PFSK-1 (cell line): ENCODE results near the gene IL1A.

Experiments used
- FOXP2 ChIP-seq: optimal IDR thresholded peaks from 2 replicates; pipeline ENCODE3; 2011; ENCODE audit warnings: borderline replicate concordance, control low read depth, inconsistent platforms; ENCODE audit not compliant: insufficient read depth; ENCODE audit errors: extremely low read length, extremely low read depth
- POLR2AphosphoS5 ChIP-seq: IDR thresholded peaks from 2 replicates; pipeline ENCODE4 v1.6.1; 2012; ENCODE audit warnings: low read depth, mild to moderate bottlenecking, control low read depth, low read length, moderate library complexity
- SIN3A ChIP-seq: IDR thresholded peaks from 2 replicates; pipeline ENCODE4 v1.6.1; 2012; ENCODE audit warnings: mild to moderate bottlenecking, low read length, moderate library complexity, borderline replicate concordance; ENCODE audit not compliant: insufficient read depth
- TAF1 ChIP-seq: IDR thresholded peaks from 2 replicates; pipeline ENCODE4 v1.6.1; 2012; ENCODE audit warnings: low read length, control low read depth, borderline replicate concordance; ENCODE audit not compliant: insufficient read depth
- TF ChIP-seq, protein P1 (sequence below), 2 experiments: IDR thresholded peaks; 2 replicates each; pipeline versions ENCODE4 v1.6.1 to v1.8.0; 2011 to 2012; ENCODE audit warnings: low read depth in 2 of 2, low read length in 2 of 2, control low read depth in 1 of 2, inconsistent platforms in 1 of 2, mild to moderate bottlenecking in 1 of 2, moderate library complexity in 1 of 2; ENCODE audit not compliant: insufficient read depth in 1 of 2

Gene IL1A

DNA sequence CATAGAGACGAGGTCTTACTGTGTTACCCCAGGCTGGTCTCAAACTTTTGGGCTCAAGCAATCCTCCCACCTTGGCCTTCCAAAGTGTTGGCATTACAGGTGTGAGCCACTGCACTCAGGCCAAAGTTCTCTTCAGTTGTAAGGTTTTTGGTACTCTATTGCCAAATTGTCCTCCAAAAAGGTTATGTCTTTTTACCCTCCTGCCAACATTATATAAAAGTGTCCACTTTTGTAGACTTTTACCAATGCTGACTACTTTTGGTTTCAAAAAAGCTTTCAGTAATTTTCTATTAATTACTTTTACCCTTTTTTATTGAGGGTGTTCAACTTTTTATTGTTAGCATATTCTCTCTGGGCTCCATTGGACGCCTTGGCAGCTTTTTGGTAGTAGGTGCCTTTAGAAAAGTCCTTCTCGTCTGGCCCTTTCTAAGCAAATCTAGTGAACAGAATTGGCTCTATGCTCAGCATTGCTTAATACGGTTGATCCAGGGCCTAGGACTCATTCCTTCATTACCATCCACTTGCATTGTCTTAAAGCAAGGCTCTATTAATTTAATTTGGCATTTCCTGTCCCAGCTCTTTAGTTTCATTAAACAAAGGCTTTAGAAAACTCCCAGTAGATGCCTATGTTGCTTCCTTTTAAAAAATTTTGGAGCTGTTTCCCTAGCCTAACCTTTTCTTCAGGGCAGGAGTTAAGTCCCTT, 16.7 kb upstream of the IL1A start:
- TF ChIP-seq, protein P1, sequence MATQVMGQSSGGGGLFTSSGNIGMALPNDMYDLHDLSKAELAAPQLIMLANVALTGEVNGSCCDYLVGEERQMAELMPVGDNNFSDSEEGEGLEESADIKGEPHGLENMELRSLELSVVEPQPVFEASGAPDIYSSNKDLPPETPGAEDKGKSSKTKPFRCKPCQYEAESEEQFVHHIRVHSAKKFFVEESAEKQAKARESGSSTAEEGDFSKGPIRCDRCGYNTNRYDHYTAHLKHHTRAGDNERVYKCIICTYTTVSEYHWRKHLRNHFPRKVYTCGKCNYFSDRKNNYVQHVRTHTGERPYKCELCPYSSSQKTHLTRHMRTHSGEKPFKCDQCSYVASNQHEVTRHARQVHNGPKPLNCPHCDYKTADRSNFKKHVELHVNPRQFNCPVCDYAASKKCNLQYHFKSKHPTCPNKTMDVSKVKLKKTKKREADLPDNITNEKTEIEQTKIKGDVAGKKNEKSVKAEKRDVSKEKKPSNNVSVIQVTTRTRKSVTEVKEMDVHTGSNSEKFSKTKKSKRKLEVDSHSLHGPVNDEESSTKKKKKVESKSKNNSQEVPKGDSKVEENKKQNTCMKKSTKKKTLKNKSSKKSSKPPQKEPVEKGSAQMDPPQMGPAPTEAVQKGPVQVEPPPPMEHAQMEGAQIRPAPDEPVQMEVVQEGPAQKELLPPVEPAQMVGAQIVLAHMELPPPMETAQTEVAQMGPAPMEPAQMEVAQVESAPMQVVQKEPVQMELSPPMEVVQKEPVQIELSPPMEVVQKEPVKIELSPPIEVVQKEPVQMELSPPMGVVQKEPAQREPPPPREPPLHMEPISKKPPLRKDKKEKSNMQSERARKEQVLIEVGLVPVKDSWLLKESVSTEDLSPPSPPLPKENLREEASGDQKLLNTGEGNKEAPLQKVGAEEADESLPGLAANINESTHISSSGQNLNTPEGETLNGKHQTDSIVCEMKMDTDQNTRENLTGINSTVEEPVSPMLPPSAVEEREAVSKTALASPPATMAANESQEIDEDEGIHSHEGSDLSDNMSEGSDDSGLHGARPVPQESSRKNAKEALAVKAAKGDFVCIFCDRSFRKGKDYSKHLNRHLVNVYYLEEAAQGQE (IDR thresholded peaks at IDR 0.05; ENCODE audit: insufficient read depth in 1 of 2, low read depth in 2 of 2, low read length in 2 of 2) = no peak
- TF ChIP-seq POLR2AphosphoS5 (no peak), FOXP2 (no peak), SIN3A (no peak), TAF1 (no peak)

DNA sequence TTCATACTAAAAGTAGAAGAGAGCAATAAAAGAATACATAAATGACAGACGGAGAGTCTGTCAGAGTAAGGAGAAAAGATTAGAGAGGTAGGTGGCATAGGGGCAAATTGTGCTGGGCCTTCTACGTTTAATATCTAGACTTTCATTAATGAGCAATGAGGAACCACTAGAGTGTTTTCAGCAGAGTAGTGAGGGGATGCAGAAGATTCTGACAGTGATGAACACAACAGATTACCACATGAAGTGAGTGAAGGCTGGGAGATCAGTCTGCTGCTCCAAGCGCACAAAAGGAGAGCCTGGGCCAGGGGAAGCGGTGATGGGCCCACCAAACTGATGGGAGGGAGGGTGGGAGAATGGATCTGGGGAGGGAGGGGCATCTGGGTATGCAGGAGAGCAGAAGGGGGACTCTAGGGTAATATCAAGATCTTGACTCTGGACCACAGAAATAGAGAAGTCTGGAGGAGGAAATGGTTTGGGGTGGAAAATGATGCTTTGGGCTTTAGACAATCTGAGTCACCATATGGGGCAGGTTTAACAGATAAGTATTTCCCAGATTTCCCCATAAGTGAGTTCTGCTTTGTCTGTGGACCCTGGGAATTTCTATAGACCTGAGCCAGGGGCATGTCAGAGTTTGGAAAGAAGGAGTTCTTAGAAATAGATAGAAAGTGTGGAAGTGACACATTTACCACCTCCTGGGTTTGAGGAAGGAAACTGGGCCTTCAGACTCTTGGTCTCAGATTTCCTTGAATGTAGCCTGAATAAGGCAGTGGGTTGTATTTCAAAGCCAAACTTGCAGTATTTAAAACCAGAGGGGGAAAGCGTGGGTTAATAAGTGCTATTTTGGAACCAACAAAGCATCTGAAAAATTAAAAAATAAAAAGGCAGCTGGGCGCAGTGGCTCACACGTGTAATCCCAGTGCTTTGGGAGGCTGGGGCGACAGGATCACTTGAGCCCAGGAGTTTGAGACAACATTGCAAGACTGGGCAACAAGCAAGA, 15.0 kb upstream of the IL1A start:
- TF ChIP-seq FOXP2 (no peak), TAF1 (no peak), SIN3A (no peak), POLR2AphosphoS5 (no peak)
- TF ChIP-seq, protein P1 (IDR thresholded peaks at IDR 0.05; ENCODE audit: insufficient read depth in 1 of 2, low read depth in 2 of 2, low read length in 2 of 2) = no peak

DNA sequence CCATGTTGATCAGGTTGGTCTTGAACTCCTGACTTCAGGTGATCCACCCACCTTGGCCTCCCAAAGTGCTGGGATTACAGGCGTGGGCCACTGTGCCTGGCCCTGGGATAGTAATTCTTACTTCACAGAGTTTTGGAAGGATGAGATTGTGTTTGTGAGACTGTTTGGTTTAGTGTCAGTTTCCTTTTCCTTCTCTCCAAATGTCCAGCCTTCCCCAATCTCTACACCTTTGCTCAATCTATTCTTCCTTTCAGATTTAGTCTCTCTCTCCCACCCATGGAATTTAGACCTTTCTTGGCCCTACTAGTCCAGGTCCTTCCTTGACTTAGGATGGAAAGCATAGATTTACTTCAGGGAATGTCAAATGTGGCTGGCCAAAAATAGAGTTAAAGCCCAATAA, 12.2 kb upstream of the IL1A start:
- TF ChIP-seq SIN3A = no peak
- TF ChIP-seq, protein P1 (IDR thresholded peaks at IDR 0.05; ENCODE audit: insufficient read depth in 1 of 2, low read depth in 2 of 2, low read length in 2 of 2) = no peak
- TF ChIP-seq TAF1 = no peak
- no peak for TF ChIP-seq FOXP2
- TF ChIP-seq POLR2AphosphoS5 = no peak

DNA sequence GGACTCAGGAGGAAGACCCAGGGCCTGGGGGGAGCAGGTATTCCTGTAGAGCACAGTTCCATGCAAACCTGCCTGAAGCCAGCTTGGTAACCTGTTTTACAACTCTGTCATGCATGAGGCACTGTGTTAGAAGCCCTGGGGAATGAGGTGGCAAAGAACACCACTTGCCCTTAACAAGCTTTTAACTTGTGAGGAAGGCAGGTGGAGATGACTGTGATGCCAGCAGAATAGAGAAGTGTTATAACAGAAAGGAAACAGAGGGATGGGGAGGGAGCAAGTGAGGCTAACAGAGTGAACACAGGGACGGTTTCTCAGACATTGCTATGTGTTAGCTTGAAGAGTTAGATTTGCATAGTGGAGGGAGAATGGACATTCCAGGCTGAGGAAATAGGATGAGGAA, 11.5 kb upstream of the IL1A start:
- TF ChIP-seq SIN3A (no peak), TAF1 (no peak), FOXP2 (no peak), POLR2AphosphoS5 (no peak)
- TF ChIP-seq, protein P1 (IDR thresholded peaks at IDR 0.05; ENCODE audit: insufficient read depth in 1 of 2, low read depth in 2 of 2, low read length in 2 of 2) = no peak
